ENCODE measurements around the gene SH3GL2.

Gene SH3GL2

GRCh38 chr9:17555362-17556054, 23.4 kb upstream of the SH3GL2 start:
- H3K4me3 ChIP-seq (ENCODE audit: low read depth, low read length): no peak overlapping the region
- TF ChIP-seq, protein P1, sequence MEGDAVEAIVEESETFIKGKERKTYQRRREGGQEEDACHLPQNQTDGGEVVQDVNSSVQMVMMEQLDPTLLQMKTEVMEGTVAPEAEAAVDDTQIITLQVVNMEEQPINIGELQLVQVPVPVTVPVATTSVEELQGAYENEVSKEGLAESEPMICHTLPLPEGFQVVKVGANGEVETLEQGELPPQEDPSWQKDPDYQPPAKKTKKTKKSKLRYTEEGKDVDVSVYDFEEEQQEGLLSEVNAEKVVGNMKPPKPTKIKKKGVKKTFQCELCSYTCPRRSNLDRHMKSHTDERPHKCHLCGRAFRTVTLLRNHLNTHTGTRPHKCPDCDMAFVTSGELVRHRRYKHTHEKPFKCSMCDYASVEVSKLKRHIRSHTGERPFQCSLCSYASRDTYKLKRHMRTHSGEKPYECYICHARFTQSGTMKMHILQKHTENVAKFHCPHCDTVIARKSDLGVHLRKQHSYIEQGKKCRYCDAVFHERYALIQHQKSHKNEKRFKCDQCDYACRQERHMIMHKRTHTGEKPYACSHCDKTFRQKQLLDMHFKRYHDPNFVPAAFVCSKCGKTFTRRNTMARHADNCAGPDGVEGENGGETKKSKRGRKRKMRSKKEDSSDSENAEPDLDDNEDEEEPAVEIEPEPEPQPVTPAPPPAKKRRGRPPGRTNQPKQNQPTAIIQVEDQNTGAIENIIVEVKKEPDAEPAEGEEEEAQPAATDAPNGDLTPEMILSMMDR (IDR thresholded peaks at IDR 0.05; ENCODE audit: low read depth, low read length, missing control alignments): no peak
- no peak for DNase-seq (ENCODE audit: low read depth)

DNA sequence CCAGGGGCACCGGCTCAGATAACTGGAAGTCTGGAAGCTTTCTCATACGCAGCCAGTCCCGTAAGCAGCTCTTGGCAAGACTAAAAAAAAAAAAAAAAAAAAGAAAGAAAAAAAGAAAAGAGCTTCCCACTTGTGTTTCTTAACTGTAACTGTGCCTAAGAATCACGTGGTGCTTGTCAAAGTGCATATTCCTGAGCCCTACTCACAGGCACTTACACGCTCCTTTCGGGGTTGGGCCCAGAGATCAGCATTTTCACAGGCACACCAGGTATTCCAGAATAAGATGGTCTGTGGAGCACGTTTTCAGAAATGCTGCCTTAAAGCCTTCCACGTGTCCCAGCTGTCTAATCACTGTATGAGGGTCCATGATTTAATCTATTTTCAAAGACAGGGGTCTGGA, 22.6 kb upstream of the SH3GL2 start:
- TF ChIP-seq, protein P1 (IDR thresholded peaks at IDR 0.05; ENCODE audit: low read depth, low read length, missing control alignments): no peak
- H3K4me3 ChIP-seq (ENCODE audit: low read depth, low read length): no peak overlapping the region
- no peak for DNase-seq (ENCODE audit: low read depth)

- H3K4me3 ChIP-seq (ENCODE audit: low read depth, low read length): no peak overlapping the region
- no peak for DNase-seq (ENCODE audit: low read depth)
- TF ChIP-seq, protein P1 (IDR thresholded peaks at IDR 0.05; ENCODE audit: low read depth, low read length, missing control alignments): no peak
Observed at GRCh38 chr9:17556935-17557334, 21.9 kb upstream of the SH3GL2 start.

DNA sequence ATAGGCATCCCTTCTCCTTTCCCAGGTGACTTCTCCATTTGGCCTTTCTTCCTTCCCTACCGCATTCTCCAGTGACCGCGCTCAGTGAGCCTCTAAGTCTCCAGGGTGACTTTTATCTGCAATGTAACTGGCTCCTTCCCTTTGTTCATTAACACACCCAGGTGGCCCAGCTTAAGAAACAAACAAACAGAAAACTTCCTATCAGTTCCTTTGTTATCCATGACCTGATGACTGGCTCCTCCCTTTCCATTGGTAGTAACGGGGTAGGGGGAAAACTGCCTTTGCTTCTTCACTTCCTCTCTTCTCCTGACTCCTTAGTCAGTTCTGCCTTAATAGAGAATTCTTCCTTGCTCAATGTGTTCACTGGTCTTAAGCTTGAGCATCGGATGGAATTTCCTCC, 7.0 kb upstream of the SH3GL2 start:
- H3K4me3 ChIP-seq (ENCODE audit: low read depth, low read length): no peak overlapping the region
- TF ChIP-seq, protein P1 (IDR thresholded peaks at IDR 0.05; ENCODE audit: low read depth, low read length, missing control alignments): no peak
- DNase-seq (ENCODE audit: low read depth): no peak

DNA sequence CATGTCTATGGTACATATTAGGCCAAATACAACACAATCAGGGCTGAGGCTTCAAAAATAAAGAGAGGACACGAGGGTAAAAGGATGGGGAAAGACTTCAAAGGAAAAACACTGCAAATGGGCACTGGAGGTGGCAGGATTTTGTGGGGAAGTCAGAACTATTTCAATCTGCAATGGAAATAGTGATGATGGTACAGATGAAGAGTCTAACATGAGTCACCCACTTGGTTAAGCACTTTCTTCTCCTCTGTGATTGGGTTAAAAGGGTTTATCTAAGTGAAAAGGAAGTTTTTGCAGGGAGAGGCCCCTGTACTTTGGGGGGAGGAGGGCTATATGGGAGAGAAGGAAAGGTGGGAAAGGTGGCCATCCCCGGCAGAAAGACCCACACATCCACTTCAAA, 4.5 kb upstream of the SH3GL2 start:
- TF ChIP-seq, protein P1 (IDR thresholded peaks at IDR 0.05; ENCODE audit: low read depth, low read length, missing control alignments): no peak
- DNase-seq (ENCODE audit: low read depth): no peak
- no peak overlapping the region for H3K4me3 ChIP-seq (ENCODE audit: low read depth, low read length)

DNA sequence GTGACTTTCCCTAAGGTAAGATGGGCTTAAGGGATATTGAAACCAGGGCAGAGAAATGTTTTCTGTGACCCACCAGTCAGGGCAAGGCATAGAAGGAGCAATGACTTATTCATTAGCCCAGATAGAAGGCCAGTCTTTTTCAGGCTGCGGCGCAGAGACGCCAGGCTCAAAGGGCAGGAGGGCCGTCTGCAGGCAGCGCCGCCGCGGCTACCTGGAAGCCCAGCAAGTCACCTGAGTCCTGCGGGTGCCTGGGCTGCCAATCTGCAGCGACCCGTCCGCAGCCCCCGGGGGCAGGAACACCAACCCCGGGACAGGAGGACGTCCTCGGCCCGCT, 322 bp upstream of the SH3GL2 start:
- TF ChIP-seq, protein P1 (IDR thresholded peaks at IDR 0.05; ENCODE audit: low read depth, low read length, missing control alignments): no peak
- H3K4me3 ChIP-seq (ENCODE audit: low read depth, low read length): no peak overlapping the region
- no peak for DNase-seq (ENCODE audit: low read depth)

DNA sequence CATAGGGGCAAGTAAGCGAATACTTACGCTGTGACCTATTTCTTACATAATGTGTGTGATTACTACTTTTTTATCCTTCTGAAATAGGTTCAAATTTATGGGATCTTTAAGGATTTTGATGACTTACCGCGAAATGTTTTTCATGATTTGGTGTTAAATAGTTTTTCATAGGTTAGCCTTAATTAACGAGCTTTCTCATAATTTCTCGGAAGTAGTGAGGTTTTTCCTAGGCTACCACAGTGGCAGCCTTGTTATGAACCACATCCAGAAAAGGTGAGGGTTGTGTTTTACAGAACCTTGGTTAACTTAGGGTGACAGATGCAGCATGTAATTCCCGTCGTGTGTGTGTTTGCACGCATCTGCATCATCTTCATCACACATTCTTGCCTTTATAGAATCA, 1.3 kb downstream of the SH3GL2 start:
- no peak for DNase-seq (ENCODE audit: low read depth)
- TF ChIP-seq, protein P1 (IDR thresholded peaks at IDR 0.05; ENCODE audit: low read depth, low read length, missing control alignments): no peak
- H3K4me3 ChIP-seq (ENCODE audit: low read depth, low read length): no peak overlapping the region
